ENCODE measurements around the gene NTM.

The NTM gene

GRCh38 chr11:131811383-131811782 is 441.0 kb downstream of the NTM start:
- TF ChIP-seq CTCF (IDR thresholded peaks at IDR 0.05; ENCODE audit: insufficient read depth, low read depth, low read length, missing control alignments), result no peak
- DNase-seq (ENCODE audit: low read depth), result no peak
- no peak overlapping the region for H3K4me3 ChIP-seq (ENCODE audit: low read depth, low read length)

GRCh38 chr11:131814108-131814507 is 443.7 kb downstream of the NTM start:
- TF ChIP-seq CTCF (IDR thresholded peaks at IDR 0.05; ENCODE audit: insufficient read depth, low read depth, low read length, missing control alignments), result no peak
- DNase-seq (ENCODE audit: low read depth), result no peak
- H3K4me3 ChIP-seq (ENCODE audit: low read depth, low read length), result no peak overlapping the region

- no peak overlapping the region for H3K4me3 ChIP-seq (ENCODE audit: low read depth, low read length)
- DNase-seq (ENCODE audit: low read depth), result no peak
Observed at GRCh38 chr11:131815590-131815989, 445.2 kb downstream of the NTM start.

GRCh38 chr11:131816051-131816450 is 445.6 kb downstream of the NTM start:
- no peak for TF ChIP-seq CTCF (IDR thresholded peaks at IDR 0.05; ENCODE audit: insufficient read depth, low read depth, low read length, missing control alignments)
- H3K4me3 ChIP-seq (ENCODE audit: low read depth, low read length), result no peak overlapping the region
- DNase-seq (ENCODE audit: low read depth), result no peak

More at GRCh38 chr11:131815590-131815989, 445.2 kb downstream of the NTM start:
- no peak for TF ChIP-seq CTCF (IDR thresholded peaks at IDR 0.05; ENCODE audit: insufficient read depth, low read depth, low read length, missing control alignments)

GRCh38 chr11:131817687-131818188 is 447.3 kb downstream of the NTM start:
- DNase-seq (ENCODE audit: low read depth), result no peak
- no peak for TF ChIP-seq CTCF (IDR thresholded peaks at IDR 0.05; ENCODE audit: insufficient read depth, low read depth, low read length, missing control alignments)

GRCh38 chr11:131819865-131820264 is 449.4 kb downstream of the NTM start:
- no peak overlapping the region for H3K4me3 ChIP-seq (ENCODE audit: low read depth, low read length)
- TF ChIP-seq CTCF (IDR thresholded peaks at IDR 0.05; ENCODE audit: insufficient read depth, low read depth, low read length, missing control alignments), result no peak
- no peak for DNase-seq (ENCODE audit: low read depth)

More at GRCh38 chr11:131817687-131818188, 447.3 kb downstream of the NTM start:
- no peak overlapping the region for H3K4me3 ChIP-seq (ENCODE audit: low read depth, low read length)

GRCh38 chr11:131822506-131822905 is 452.1 kb downstream of the NTM start:
- DNase-seq (ENCODE audit: low read depth), result no peak
- no peak for TF ChIP-seq CTCF (IDR thresholded peaks at IDR 0.05; ENCODE audit: insufficient read depth, low read depth, low read length, missing control alignments)
- H3K4me3 ChIP-seq (ENCODE audit: low read depth, low read length), result no peak overlapping the region

Measured in GM12865 (cell line).